NCI-H2171 (cell line): ENCODE measurements around the gene GRM4.
"Not testable (repeated sequence)": the region's sequence is repeated elsewhere in the genome, so short reads cannot be mapped to it uniquely, and the experiment has no call there.

ENCODE experiments used
- DNase-seq: peaks from one replicate; lab custom pipeline; 2025; lab: John Stamatoyannopoulos, UW

Gene GRM4

GRCh38 chr6:34146021-34146782 lies at the start of gene GRM4:
TSS of gene GRM4 (minus strand) at chr6:34146087. CDS start at chr6:34133496, 12,591 bp downstream.
- no peak for DNase-seq

- no peak for DNase-seq
Observed at GRCh38 chr6:34194772-34195171, 48.9 kb upstream of the GRM4 start.

- DNase-seq, result no peak
Observed at GRCh38 chr6:34190504-34191122, 44.7 kb upstream of the GRM4 start.

- no peak for DNase-seq
Observed at GRCh38 chr6:34189806-34190503, 44.1 kb upstream of the GRM4 start.

GRCh38 chr6:34184726-34185125 lies 38.8 kb upstream of the GRM4 start:
- not testable (repeated sequence) for DNase-seq

- no peak for DNase-seq
Observed at GRCh38 chr6:34182751-34183531, 37.1 kb upstream of the GRM4 start.

- no peak for DNase-seq
Observed at GRCh38 chr6:34181908-34182307, 36.0 kb upstream of the GRM4 start.

- no peak for DNase-seq
Observed at GRCh38 chr6:34179106-34179720, 33.3 kb upstream of the GRM4 start.

- DNase-seq, result no peak
Observed at GRCh38 chr6:34178357-34179105, 32.6 kb upstream of the GRM4 start.

GRCh38 chr6:34177181-34177591 lies 31.3 kb upstream of the GRM4 start:
- DNase-seq, result no peak

GRCh38 chr6:34176261-34177031 lies 30.6 kb upstream of the GRM4 start:
- no peak for DNase-seq

- no peak for DNase-seq
Observed at GRCh38 chr6:34174846-34175399, 29.0 kb upstream of the GRM4 start.

GRCh38 chr6:34172961-34173775 lies 27.3 kb upstream of the GRM4 start:
- DNase-seq, result no peak

- DNase-seq, result no peak
Observed at GRCh38 chr6:34170346-34170745, 24.5 kb upstream of the GRM4 start.

- DNase-seq, result no peak
Observed at GRCh38 chr6:34169897-34170296, 24.0 kb upstream of the GRM4 start.

- DNase-seq, result no peak
Observed at GRCh38 chr6:34161857-34162515, 16.1 kb upstream of the GRM4 start.

GRCh38 chr6:34159844-34160243 lies 14.0 kb upstream of the GRM4 start:
- no peak for DNase-seq

GRCh38 chr6:34158876-34159275 lies 13.0 kb upstream of the GRM4 start:
- DNase-seq, result no peak

GRCh38 chr6:34157851-34158250 lies 12.0 kb upstream of the GRM4 start:
- no peak for DNase-seq
